ENCODE data around the gene CDC42BPA.

CDC42BPA gene

GRCh38 chr1:227062306-227062705 lies 256.0 kb downstream of the CDC42BPA start:
- no peak overlapping the region for H3K4me3 ChIP-seq (ENCODE audit: insufficient read depth, low read depth, low read length)
- no CpG with 5 or more reads among the region's 2 CpGs for WGBS, 2 experiments
- H3K27ac ChIP-seq (ENCODE audit: insufficient read depth, low read depth, low read length, poor library complexity, severe bottlenecking): no peak overlapping the region
- no peaks in the 10 kb centered on the region for H3K36me3 ChIP-seq (ENCODE audit: control insufficient read depth, insufficient read depth, low read length)
- no peaks in the 10 kb centered on the region for H3K27me3 ChIP-seq (ENCODE audit: control insufficient read depth, insufficient read depth, low read length, poor library complexity, severe bottlenecking)
- H3K4me1 ChIP-seq (ENCODE audit: control insufficient read depth, insufficient read depth, low read length): no peaks in the 10 kb centered on the region
- no peaks in the 10 kb centered on the region for H3K9me3 ChIP-seq (ENCODE audit: control insufficient read depth, low read length)

GRCh38 chr1:227059076-227059475 lies 259.2 kb downstream of the CDC42BPA start:
- Histone ChIP-seq H3K9me3 (ENCODE audit: control insufficient read depth, low read length) (no peaks in the 10 kb centered on the region), H3K27ac (ENCODE audit: insufficient read depth, low read depth, low read length, poor library complexity, severe bottlenecking) (no peak overlapping the region)

GRCh38 chr1:227058321-227058751 lies 260.0 kb downstream of the CDC42BPA start:
- 92 to 98% methylated on average over 4 to 5 of the region's 5 CpGs for WGBS, 2 experiments
- H3K9me3 ChIP-seq (ENCODE audit: control insufficient read depth, low read length): no peaks in the 10 kb centered on the region
- no peak overlapping the region for H3K4me3 ChIP-seq (ENCODE audit: insufficient read depth, low read depth, low read length)
- H3K27me3 ChIP-seq (ENCODE audit: control insufficient read depth, insufficient read depth, low read length, poor library complexity, severe bottlenecking): no peaks in the 10 kb centered on the region
- H3K36me3 ChIP-seq (ENCODE audit: control insufficient read depth, insufficient read depth, low read length): no peaks in the 10 kb centered on the region
- no peaks in the 10 kb centered on the region for H3K4me1 ChIP-seq (ENCODE audit: control insufficient read depth, insufficient read depth, low read length)
- H3K27ac ChIP-seq (ENCODE audit: insufficient read depth, low read depth, low read length, poor library complexity, severe bottlenecking): no peak overlapping the region

More at GRCh38 chr1:227059076-227059475, 259.2 kb downstream of the CDC42BPA start:
- Histone ChIP-seq H3K4me3 (ENCODE audit: insufficient read depth, low read depth, low read length) (no peak overlapping the region), H3K27me3 (ENCODE audit: control insufficient read depth, insufficient read depth, low read length, poor library complexity, severe bottlenecking) (no peaks in the 10 kb centered on the region), H3K4me1 (ENCODE audit: control insufficient read depth, insufficient read depth, low read length) (no peaks in the 10 kb centered on the region), H3K36me3 (ENCODE audit: control insufficient read depth, insufficient read depth, low read length) (no peaks in the 10 kb centered on the region)
- 92 to 96% methylated on average over 2 to 4 of the region's 4 CpGs for WGBS, 2 experiments

GRCh38 chr1:227049253-227049652 lies 269.0 kb downstream of the CDC42BPA start:
- H3K27me3 ChIP-seq (ENCODE audit: control insufficient read depth, insufficient read depth, low read length, poor library complexity, severe bottlenecking): no peaks in the 10 kb centered on the region
- no peak overlapping the region for H3K27ac ChIP-seq (ENCODE audit: insufficient read depth, low read depth, low read length, poor library complexity, severe bottlenecking)
- no peaks in the 10 kb centered on the region for H3K9me3 ChIP-seq (ENCODE audit: control insufficient read depth, low read length)

GRCh38 chr1:227043755-227044154 lies 274.5 kb downstream of the CDC42BPA start:
- Histone ChIP-seq H3K36me3 (ENCODE audit: control insufficient read depth, insufficient read depth, low read length) (peaks cover 2% of the 10 kb centered on the region), H3K9me3 (ENCODE audit: control insufficient read depth, low read length) (no peaks in the 10 kb centered on the region), H3K4me3 (ENCODE audit: insufficient read depth, low read depth, low read length) (no peak overlapping the region), H3K27ac (ENCODE audit: insufficient read depth, low read depth, low read length, poor library complexity, severe bottlenecking) (no peak overlapping the region), H3K27me3 (ENCODE audit: control insufficient read depth, insufficient read depth, low read length, poor library complexity, severe bottlenecking) (no peaks in the 10 kb centered on the region), H3K4me1 (ENCODE audit: control insufficient read depth, insufficient read depth, low read length) (no peaks in the 10 kb centered on the region)
- WGBS, 2 experiments: 88 to 94% methylated on average over 2 to 5 of the region's 5 CpGs

More at GRCh38 chr1:227049253-227049652, 269.0 kb downstream of the CDC42BPA start:
- no peaks in the 10 kb centered on the region for H3K36me3 ChIP-seq (ENCODE audit: control insufficient read depth, insufficient read depth, low read length)
- no peak overlapping the region for H3K4me3 ChIP-seq (ENCODE audit: insufficient read depth, low read depth, low read length)
- H3K4me1 ChIP-seq (ENCODE audit: control insufficient read depth, insufficient read depth, low read length): no peaks in the 10 kb centered on the region

- Histone ChIP-seq H3K9me3 (ENCODE audit: control insufficient read depth, low read length) (no peaks in the 10 kb centered on the region), H3K4me3 (ENCODE audit: insufficient read depth, low read depth, low read length) (no peak overlapping the region)
- 86 to 97% methylated on average over 2 of the region's 3 CpGs for WGBS, 2 experiments
These were observed 276.0 kb downstream of the CDC42BPA start for GRCh38 chr1:227042292-227042691.

GRCh38 chr1:227038401-227038800 lies 279.9 kb downstream of the CDC42BPA start:
- WGBS, 2 experiments: 94 to 100% methylated on average over 1 of the region's 1 CpG
- H3K4me3 ChIP-seq (ENCODE audit: insufficient read depth, low read depth, low read length): no peak overlapping the region
- peaks cover 5% of the 10 kb centered on the region for H3K36me3 ChIP-seq (ENCODE audit: control insufficient read depth, insufficient read depth, low read length)
- no peaks in the 10 kb centered on the region for H3K4me1 ChIP-seq (ENCODE audit: control insufficient read depth, insufficient read depth, low read length)
- no peak overlapping the region for H3K27ac ChIP-seq (ENCODE audit: insufficient read depth, low read depth, low read length, poor library complexity, severe bottlenecking)
- no peaks in the 10 kb centered on the region for H3K9me3 ChIP-seq (ENCODE audit: control insufficient read depth, low read length)
- no peaks in the 10 kb centered on the region for H3K27me3 ChIP-seq (ENCODE audit: control insufficient read depth, insufficient read depth, low read length, poor library complexity, severe bottlenecking)

More at GRCh38 chr1:227042292-227042691, 276.0 kb downstream of the CDC42BPA start:
- Histone ChIP-seq H3K27ac (ENCODE audit: insufficient read depth, low read depth, low read length, poor library complexity, severe bottlenecking) (no peak overlapping the region), H3K4me1 (ENCODE audit: control insufficient read depth, insufficient read depth, low read length) (no peaks in the 10 kb centered on the region), H3K36me3 (ENCODE audit: control insufficient read depth, insufficient read depth, low read length) (peaks cover 5% of the 10 kb centered on the region), H3K27me3 (ENCODE audit: control insufficient read depth, insufficient read depth, low read length, poor library complexity, severe bottlenecking) (no peaks in the 10 kb centered on the region)

- Histone ChIP-seq H3K4me1 (ENCODE audit: control insufficient read depth, insufficient read depth, low read length) (no peaks in the 10 kb centered on the region), H3K27ac (ENCODE audit: insufficient read depth, low read depth, low read length, poor library complexity, severe bottlenecking) (no peak overlapping the region), H3K4me3 (ENCODE audit: insufficient read depth, low read depth, low read length) (no peak overlapping the region), H3K9me3 (ENCODE audit: control insufficient read depth, low read length) (no peaks in the 10 kb centered on the region), H3K27me3 (ENCODE audit: control insufficient read depth, insufficient read depth, low read length, poor library complexity, severe bottlenecking) (no peaks in the 10 kb centered on the region), H3K36me3 (ENCODE audit: control insufficient read depth, insufficient read depth, low read length) (peaks cover 9% of the 10 kb centered on the region)
- 91 to 95% methylated on average over 1 of the region's 1 CpG for WGBS, 2 experiments
These were observed 281.2 kb downstream of the CDC42BPA start for GRCh38 chr1:227037121-227037520.

GRCh38 chr1:227035316-227035715 lies 283.0 kb downstream of the CDC42BPA start:
- H3K27ac ChIP-seq (ENCODE audit: insufficient read depth, low read depth, low read length, poor library complexity, severe bottlenecking): no peak overlapping the region
- no peaks in the 10 kb centered on the region for H3K27me3 ChIP-seq (ENCODE audit: control insufficient read depth, insufficient read depth, low read length, poor library complexity, severe bottlenecking)
- peaks cover 9% of the 10 kb centered on the region for H3K36me3 ChIP-seq (ENCODE audit: control insufficient read depth, insufficient read depth, low read length)
- 94% methylated on average over 2 of the region's 2 CpGs; no CpG with 5 or more reads in 1 of the 2 experiments for WGBS, 2 experiments
- H3K9me3 ChIP-seq (ENCODE audit: control insufficient read depth, low read length): no peaks in the 10 kb centered on the region
- H3K4me1 ChIP-seq (ENCODE audit: control insufficient read depth, insufficient read depth, low read length): no peaks in the 10 kb centered on the region
- no peak overlapping the region for H3K4me3 ChIP-seq (ENCODE audit: insufficient read depth, low read depth, low read length)

- Histone ChIP-seq H3K4me1 (ENCODE audit: control insufficient read depth, insufficient read depth, low read length) (no peaks in the 10 kb centered on the region), H3K27me3 (ENCODE audit: control insufficient read depth, insufficient read depth, low read length, poor library complexity, severe bottlenecking) (no peaks in the 10 kb centered on the region), H3K36me3 (ENCODE audit: control insufficient read depth, insufficient read depth, low read length) (peaks cover 9% of the 10 kb centered on the region), H3K27ac (ENCODE audit: insufficient read depth, low read depth, low read length, poor library complexity, severe bottlenecking) (no peak overlapping the region), H3K4me3 (ENCODE audit: insufficient read depth, low read depth, low read length) (no peak overlapping the region), H3K9me3 (ENCODE audit: control insufficient read depth, low read length) (no peaks in the 10 kb centered on the region)
- WGBS, 2 experiments: 93 to 100% methylated on average over 2 of the region's 2 CpGs
These were observed 284.4 kb downstream of the CDC42BPA start for GRCh38 chr1:227033880-227034279.

GRCh38 chr1:227032396-227032795 lies 285.9 kb downstream of the CDC42BPA start:
- 79 to 85% methylated on average over 3 of the region's 3 CpGs for WGBS, 2 experiments
- H3K27ac ChIP-seq (ENCODE audit: insufficient read depth, low read depth, low read length, poor library complexity, severe bottlenecking): no peak overlapping the region
- H3K36me3 ChIP-seq (ENCODE audit: control insufficient read depth, insufficient read depth, low read length): peaks cover 10% of the 10 kb centered on the region

More at GRCh38 chr1:227032396-227032795, 285.9 kb downstream of the CDC42BPA start:
- Histone ChIP-seq H3K4me3 (ENCODE audit: insufficient read depth, low read depth, low read length) (no peak overlapping the region), H3K4me1 (ENCODE audit: control insufficient read depth, insufficient read depth, low read length) (no peaks in the 10 kb centered on the region), H3K27me3 (ENCODE audit: control insufficient read depth, insufficient read depth, low read length, poor library complexity, severe bottlenecking) (no peaks in the 10 kb centered on the region), H3K9me3 (ENCODE audit: control insufficient read depth, low read length) (no peaks in the 10 kb centered on the region)
